Sigmoid colon (tissue), 4 donors: Measurements from ENCODE around the gene DCAF12.

Source experiments
- CTCF ChIP-seq, 4 experiments: fragments of 450-650 bp in 3 of 4; fragments of 200-600 bp in 1 of 4; IDR thresholded peaks; one replicate each; pipeline ENCODE4 v1.5.1; 2016 to 2019; ENCODE audit warnings: antibody characterized with exemption in 4 of 4, mild to moderate bottlenecking in 3 of 4, moderate library complexity in 2 of 4
- EP300 ChIP-seq, 4 donors: sonication (generic); formaldehyde crosslinking; IDR thresholded peaks; one replicate each; pipeline ENCODE4 v1.6.1; 2017; ENCODE audit warnings: antibody characterized with exemption in 4 of 4
- POLR2A ChIP-seq, 2 donors: fragments of 450-650 bp; IDR thresholded peaks; one replicate each; pipeline ENCODE4 v1.6.1; 2016; ENCODE audit warnings: antibody characterized with exemption in 2 of 2, mild to moderate bottlenecking in 2 of 2, moderate library complexity in 2 of 2

DNA sequence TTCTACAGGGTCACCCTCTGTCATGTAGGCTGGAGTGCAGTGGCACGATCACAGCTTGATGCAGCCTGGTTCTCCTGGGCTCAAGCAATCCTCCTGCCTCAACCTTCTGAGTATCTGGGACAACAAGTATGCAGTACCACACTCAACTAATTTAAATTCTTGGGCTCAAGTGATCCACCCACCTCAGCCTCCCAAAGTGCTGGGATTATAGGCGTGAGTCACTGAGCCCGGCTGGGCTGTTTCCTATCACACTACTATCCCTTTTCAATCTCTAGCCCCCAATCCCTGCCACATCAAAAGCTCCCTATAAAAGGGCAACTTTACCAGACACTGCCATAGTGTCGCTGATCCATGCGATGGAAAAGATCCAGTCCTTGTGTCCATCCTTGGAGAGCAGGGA, 20.4 kb downstream of the DCAF12 start:
- TF ChIP-seq POLR2A (IDR thresholded peaks at IDR 0.05), result no peak
- no peak for TF ChIP-seq CTCF (IDR thresholded peaks at IDR 0.05)
- TF ChIP-seq EP300 (IDR thresholded peaks at IDR 0.05), result no peak
